OCI-LY1 (cell line): ENCODE results near the gene CYP4F2.

Experiments
- H2AFZ ChIP-seq: fragments of 200-600 bp; sonication (generic), shearing (Covaris generic); 2 replicates; pipeline ENCODE4 v1.6.0; 2014; ENCODE audit warnings: antibody characterized with exemption, mild to moderate bottlenecking, low read length
- H3F3A ChIP-seq: fragments of 200-600 bp; sonication (generic), shearing (Covaris generic); 2 replicates; pipeline ENCODE4 v1.6.0; 2014; ENCODE audit warnings: mild to moderate bottlenecking, antibody characterized with exemption, low read length, moderate library complexity; ENCODE audit not compliant: insufficient read depth
- H3K27ac ChIP-seq: fragments of 200-600 bp; sonication (generic); 2 replicates; pipeline ENCODE4 v1.5.1; 2014; ENCODE audit warnings: low read length, mixed run types, mild to moderate bottlenecking, low read depth; ENCODE audit not compliant: poor library complexity, severe bottlenecking
- H3K27me3 ChIP-seq: fragments of 200-600 bp; sonication (generic); 2 replicates; pipeline ENCODE4 v1.6.0; 2014; ENCODE audit warnings: antibody characterized with exemption, mild to moderate bottlenecking, low read length, moderate library complexity; ENCODE audit not compliant: insufficient read depth
- H3K36me3 ChIP-seq: fragments of 200-600 bp; sonication (generic); 2 replicates; pipeline ENCODE4 v1.6.1; 2014; ENCODE audit warnings: mild to moderate bottlenecking, antibody characterized with exemption, low read length, moderate library complexity, mixed read lengths; ENCODE audit not compliant: insufficient read depth
- H3K4me1 ChIP-seq: fragments of 200-600 bp; sonication (generic); 2 replicates; pipeline ENCODE4 v1.5.1; 2014; ENCODE audit warnings: mild to moderate bottlenecking, low read length, moderate library complexity; ENCODE audit not compliant: insufficient read depth, severe bottlenecking
- H3K4me2 ChIP-seq: fragments of 200-600 bp; sonication (generic), shearing (Covaris generic); 2 replicates; pipeline ENCODE4 v1.6.1; 2014; ENCODE audit warnings: low read length
- H3K4me3 ChIP-seq: fragments of 200-600 bp; sonication (generic); 2 replicates; pipeline ENCODE4 v1.5.1; 2014; ENCODE audit warnings: low read length, low read depth, mild to moderate bottlenecking, mixed read lengths; ENCODE audit not compliant: poor library complexity, severe bottlenecking
- H3K79me2 ChIP-seq: fragments of 200-600 bp; shearing (Covaris generic); 2 replicates; pipeline ENCODE4 v1.6.1; 2016; ENCODE audit warnings: mixed run types, low read length, mixed read lengths; ENCODE audit not compliant: insufficient read depth
- H3K9ac ChIP-seq: fragments of 200-600 bp; sonication (generic), shearing (Covaris generic); 2 replicates; pipeline ENCODE4 v1.6.1; 2014; ENCODE audit warnings: mild to moderate bottlenecking, low read length, mixed read lengths
- H3K9me2 ChIP-seq: fragments of 200-600 bp; sonication (generic), shearing (Covaris generic); 2 replicates; pipeline ENCODE4 v1.6.1; 2014; ENCODE audit warnings: low read depth, mild to moderate bottlenecking, low read length, mixed read lengths
- H3K9me3 ChIP-seq: fragments of 200-600 bp; shearing (Covaris generic); 2 replicates; pipeline ENCODE4 v1.6.1; 2014; ENCODE audit warnings: low read length, mixed read lengths
- H4K20me1 ChIP-seq: fragments of 200-600 bp; sonication (generic), shearing (Covaris generic); 2 replicates; pipeline ENCODE4 v1.6.0; 2016; ENCODE audit warnings: mild to moderate bottlenecking, low read length; ENCODE audit not compliant: insufficient read depth
- EZH2 ChIP-seq: fragments of 200-600 bp; sonication (generic), shearing (Covaris generic); IDR thresholded peaks from 2 replicates; pipeline ENCODE4 v1.8.0; 2017; ENCODE audit warnings: borderline replicate concordance, mixed run types, mild to moderate bottlenecking, antibody characterized with exemption, low read length, moderate library complexity, mixed read lengths
- TF ChIP-seq, protein P1 (sequence below): fragments of 200-600 bp; sonication (generic), shearing (Covaris generic); IDR thresholded peaks from 2 replicates; pipeline ENCODE4 v1.5.1; 2017; ENCODE audit warnings: mild to moderate bottlenecking, antibody characterized with exemption, low read length, moderate library complexity, mixed read lengths

Gene CYP4F2

DNA sequence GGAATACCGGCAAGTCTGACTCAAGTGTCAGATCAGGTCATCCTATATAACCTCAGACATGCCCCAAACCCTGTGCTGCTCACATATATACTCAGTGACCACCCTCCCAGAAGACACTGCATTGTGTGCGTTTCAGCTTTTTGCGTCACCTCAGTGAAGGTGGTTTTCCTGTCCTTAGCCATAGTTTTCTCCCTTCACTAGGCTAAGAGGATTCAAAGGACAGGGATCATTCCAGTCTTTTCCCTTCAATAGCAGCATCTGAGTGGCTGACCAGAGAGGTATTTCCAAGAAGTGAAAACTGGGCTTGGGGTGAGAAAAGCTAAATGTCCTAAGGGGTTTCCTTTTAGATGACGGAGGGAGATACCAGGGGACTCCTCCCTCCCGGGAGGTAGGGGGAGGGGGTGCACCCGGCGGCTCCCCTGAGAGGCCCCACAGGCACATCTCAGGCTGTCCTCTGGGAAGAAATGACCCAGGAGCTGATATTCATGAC is 69.7 kb downstream of the CYP4F2 start:
- H3K27ac ChIP-seq: no peak overlapping the region
- no peaks in the 10 kb centered on the region for H3K79me2 ChIP-seq
- H3K9me2 ChIP-seq: no peaks in the 10 kb centered on the region
- H3K9me3 ChIP-seq: no peaks in the 10 kb centered on the region
- H2AFZ ChIP-seq: no peak overlapping the region
- H3K4me1 ChIP-seq: no peaks in the 10 kb centered on the region
- no peaks in the 10 kb centered on the region for H3K27me3 ChIP-seq
- no peak for TF ChIP-seq EZH2
- TF ChIP-seq, protein P1, sequence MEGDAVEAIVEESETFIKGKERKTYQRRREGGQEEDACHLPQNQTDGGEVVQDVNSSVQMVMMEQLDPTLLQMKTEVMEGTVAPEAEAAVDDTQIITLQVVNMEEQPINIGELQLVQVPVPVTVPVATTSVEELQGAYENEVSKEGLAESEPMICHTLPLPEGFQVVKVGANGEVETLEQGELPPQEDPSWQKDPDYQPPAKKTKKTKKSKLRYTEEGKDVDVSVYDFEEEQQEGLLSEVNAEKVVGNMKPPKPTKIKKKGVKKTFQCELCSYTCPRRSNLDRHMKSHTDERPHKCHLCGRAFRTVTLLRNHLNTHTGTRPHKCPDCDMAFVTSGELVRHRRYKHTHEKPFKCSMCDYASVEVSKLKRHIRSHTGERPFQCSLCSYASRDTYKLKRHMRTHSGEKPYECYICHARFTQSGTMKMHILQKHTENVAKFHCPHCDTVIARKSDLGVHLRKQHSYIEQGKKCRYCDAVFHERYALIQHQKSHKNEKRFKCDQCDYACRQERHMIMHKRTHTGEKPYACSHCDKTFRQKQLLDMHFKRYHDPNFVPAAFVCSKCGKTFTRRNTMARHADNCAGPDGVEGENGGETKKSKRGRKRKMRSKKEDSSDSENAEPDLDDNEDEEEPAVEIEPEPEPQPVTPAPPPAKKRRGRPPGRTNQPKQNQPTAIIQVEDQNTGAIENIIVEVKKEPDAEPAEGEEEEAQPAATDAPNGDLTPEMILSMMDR: no peak
- H3K4me2 ChIP-seq: no peak overlapping the region
- no peaks in the 10 kb centered on the region for H4K20me1 ChIP-seq
- no peak overlapping the region for H3K4me3 ChIP-seq
- H3F3A ChIP-seq: no peaks in the 10 kb centered on the region
- H3K9ac ChIP-seq: no peak overlapping the region
- H3K36me3 ChIP-seq: no peaks in the 10 kb centered on the region
